Upper lobe of left lung (tissue), 4 donors: Measurements from ENCODE around the gene POLR2J3.
"Not testable (repeated sequence)": the region's sequence is repeated elsewhere in the genome, so short reads cannot be mapped to it uniquely, and the experiment has no call there.

Source experiments
- CTCF ChIP-seq, 6 experiments: fragments of 450-650 bp in 4 of 6; fragments of 200-600 bp in 2 of 6; sonication (generic) in 2 of 6; IDR thresholded peaks; one replicate each; pipeline ENCODE4 v1.5.1; 2016 to 2019; ENCODE audit warnings: antibody characterized with exemption in 6 of 6
- POLR2A ChIP-seq, 4 donors: fragments of 450-650 bp; IDR thresholded peaks; one replicate each; pipeline ENCODE4 v1.5.1; 2016 to 2017; ENCODE audit warnings: antibody characterized with exemption in 4 of 4, mild to moderate bottlenecking in 2 of 4
- POLR2AphosphoS5 ChIP-seq, 2 donors: sonication (generic); formaldehyde crosslinking; IDR thresholded peaks; one replicate each; pipeline ENCODE4 v1.5.1; 2017; ENCODE audit warnings: antibody characterized with exemption in 2 of 2

- not testable (repeated sequence) for TF ChIP-seq CTCF, POLR2AphosphoS5, POLR2A (IDR thresholded peaks at IDR 0.05)
These were observed 37.4 kb upstream of the POLR2J3 start for GRCh38 chr7:102609734-102610133.
